ENCODE results near the gene SREK1IP1. TPM values are rescaled to one million over a fixed set of nuclear protein-coding genes. Genes with fewer than 3 reads are reported as not detected.

The SREK1IP1 gene
- total RNA-seq, 2 donors from 2014 or later = 8.5 to 12.1 TPM

DNA sequence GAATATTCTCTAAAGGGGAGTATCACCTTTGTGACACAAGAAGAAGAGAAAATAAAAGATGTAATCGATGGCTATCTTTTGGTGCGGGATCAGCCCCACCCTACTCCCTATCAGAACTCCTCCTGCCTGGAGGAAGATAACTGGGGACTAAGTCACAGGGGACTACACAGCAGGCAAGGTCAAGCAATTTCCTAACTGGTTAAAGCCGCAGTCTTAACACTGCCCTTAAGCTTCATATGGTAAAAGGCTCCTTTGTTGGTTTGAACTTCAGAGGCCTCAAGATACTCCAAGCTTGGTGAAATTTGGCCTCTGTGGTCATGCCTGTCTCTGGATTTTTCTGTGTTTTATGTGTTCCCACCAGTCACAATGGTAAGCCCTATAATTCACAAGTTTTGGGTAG, 79.5 kb downstream of the SREK1IP1 start:
- H3K27me3 ChIP-seq (replicated peaks; ENCODE audit: insufficient read depth) = no peaks in the 10 kb centered on the region
- no peak overlapping the region for H3K27ac ChIP-seq
- no peaks in the 10 kb centered on the region for H3K9me3 ChIP-seq
- no peak overlapping the region for H3K4me3 ChIP-seq
- no peaks in the 10 kb centered on the region for H3K36me3 ChIP-seq
- TF ChIP-seq, protein P1, sequence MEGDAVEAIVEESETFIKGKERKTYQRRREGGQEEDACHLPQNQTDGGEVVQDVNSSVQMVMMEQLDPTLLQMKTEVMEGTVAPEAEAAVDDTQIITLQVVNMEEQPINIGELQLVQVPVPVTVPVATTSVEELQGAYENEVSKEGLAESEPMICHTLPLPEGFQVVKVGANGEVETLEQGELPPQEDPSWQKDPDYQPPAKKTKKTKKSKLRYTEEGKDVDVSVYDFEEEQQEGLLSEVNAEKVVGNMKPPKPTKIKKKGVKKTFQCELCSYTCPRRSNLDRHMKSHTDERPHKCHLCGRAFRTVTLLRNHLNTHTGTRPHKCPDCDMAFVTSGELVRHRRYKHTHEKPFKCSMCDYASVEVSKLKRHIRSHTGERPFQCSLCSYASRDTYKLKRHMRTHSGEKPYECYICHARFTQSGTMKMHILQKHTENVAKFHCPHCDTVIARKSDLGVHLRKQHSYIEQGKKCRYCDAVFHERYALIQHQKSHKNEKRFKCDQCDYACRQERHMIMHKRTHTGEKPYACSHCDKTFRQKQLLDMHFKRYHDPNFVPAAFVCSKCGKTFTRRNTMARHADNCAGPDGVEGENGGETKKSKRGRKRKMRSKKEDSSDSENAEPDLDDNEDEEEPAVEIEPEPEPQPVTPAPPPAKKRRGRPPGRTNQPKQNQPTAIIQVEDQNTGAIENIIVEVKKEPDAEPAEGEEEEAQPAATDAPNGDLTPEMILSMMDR (IDR thresholded peaks at IDR 0.05) = no peak
- DNase-seq (ENCODE audit: low spot score) (no peak), ATAC-seq (ENCODE audit: insufficient number of reproducible peaks, low FRiP score, low read depth) (no peak)
- H3K4me1 ChIP-seq (ENCODE audit: control insufficient read depth in 1 of 2, low read depth in 2 of 2) = peaks cover 0 to 5% of the 10 kb centered on the region in 2 donors

DNA sequence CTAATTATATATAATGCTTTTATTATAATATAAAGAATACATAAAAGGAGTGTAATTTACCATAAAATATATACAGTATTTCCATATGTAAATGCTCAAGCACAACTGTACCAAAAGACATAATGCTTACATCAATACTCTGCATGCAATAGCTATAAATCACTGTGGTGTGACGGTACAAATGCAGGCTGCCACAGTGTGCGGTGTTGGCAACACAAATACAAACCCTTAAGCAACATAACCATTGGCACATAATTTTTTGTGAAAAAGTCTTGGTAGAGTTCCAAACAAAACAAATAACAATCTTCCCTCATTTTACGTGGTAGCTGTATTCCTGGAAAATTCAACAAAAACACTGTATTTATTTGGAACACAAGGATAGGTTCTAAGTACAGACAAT, 80.1 kb downstream of the SREK1IP1 start:
- no peaks in the 10 kb centered on the region for H3K36me3 ChIP-seq
- H3K27ac ChIP-seq = no peak overlapping the region
- no peak for ATAC-seq (ENCODE audit: insufficient number of reproducible peaks, low FRiP score, low read depth)
- H3K4me1 ChIP-seq (ENCODE audit: control insufficient read depth in 1 of 2, low read depth in 2 of 2) = peaks cover 0 to 5% of the 10 kb centered on the region in 2 donors
- no peaks in the 10 kb centered on the region for H3K27me3 ChIP-seq (replicated peaks; ENCODE audit: insufficient read depth)
- H3K9me3 ChIP-seq = no peaks in the 10 kb centered on the region
- no peak overlapping the region for H3K4me3 ChIP-seq
- DNase-seq (ENCODE audit: low spot score) = no peak
- TF ChIP-seq, protein P1 (IDR thresholded peaks at IDR 0.05) = no peak

DNA sequence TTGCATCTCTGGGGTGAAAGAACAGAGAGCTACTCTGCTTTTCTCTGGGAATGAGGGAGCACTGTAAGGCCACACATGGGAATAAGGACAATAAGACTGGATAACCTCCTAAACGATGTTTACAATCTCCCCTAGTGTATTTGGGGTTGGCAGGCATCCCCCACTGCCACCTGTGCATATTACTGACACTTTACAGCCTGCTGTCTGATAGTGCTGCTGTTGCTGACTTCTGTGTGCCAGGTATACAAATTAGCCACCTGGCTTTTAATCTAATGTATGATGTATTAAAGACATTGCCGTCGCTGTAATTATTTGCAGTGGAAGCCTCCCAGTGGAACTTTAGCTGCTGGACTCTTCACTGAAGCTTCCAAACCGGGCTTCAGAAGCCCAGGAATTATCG, 82.6 kb downstream of the SREK1IP1 start:
- Histone ChIP-seq H3K4me1 (ENCODE audit: control insufficient read depth in 1 of 2, low read depth in 2 of 2) (peaks cover 0 to 4% of the 10 kb centered on the region in 2 donors), H3K9me3 (no peaks in the 10 kb centered on the region), H3K4me3 (no peak overlapping the region), H3K27me3 (replicated peaks; ENCODE audit: insufficient read depth) (no peaks in the 10 kb centered on the region), H3K36me3 (no peaks in the 10 kb centered on the region), H3K27ac (no peak overlapping the region)
- ATAC-seq (ENCODE audit: insufficient number of reproducible peaks, low FRiP score, low read depth) (no peak), DNase-seq (ENCODE audit: low spot score) (no peak)
- TF ChIP-seq, protein P1 (IDR thresholded peaks at IDR 0.05) = no peak

GRCh38 chr5:64682608-64683007, 85.9 kb downstream of the SREK1IP1 start:
- H3K27ac ChIP-seq = no peak overlapping the region
- H3K4me3 ChIP-seq = no peak overlapping the region
- H3K27me3 ChIP-seq (replicated peaks; ENCODE audit: insufficient read depth) = no peaks in the 10 kb centered on the region
- no peaks in the 10 kb centered on the region for H3K36me3 ChIP-seq
- no peak for DNase-seq (ENCODE audit: low spot score)
- TF ChIP-seq, protein P1 (IDR thresholded peaks at IDR 0.05) = no peak
- H3K4me1 ChIP-seq (ENCODE audit: control insufficient read depth in 1 of 2, low read depth in 2 of 2) = no peaks in the 10 kb centered on the region
- no peaks in the 10 kb centered on the region for H3K9me3 ChIP-seq
- ATAC-seq (ENCODE audit: insufficient number of reproducible peaks, low FRiP score, low read depth) = no peak

DNA sequence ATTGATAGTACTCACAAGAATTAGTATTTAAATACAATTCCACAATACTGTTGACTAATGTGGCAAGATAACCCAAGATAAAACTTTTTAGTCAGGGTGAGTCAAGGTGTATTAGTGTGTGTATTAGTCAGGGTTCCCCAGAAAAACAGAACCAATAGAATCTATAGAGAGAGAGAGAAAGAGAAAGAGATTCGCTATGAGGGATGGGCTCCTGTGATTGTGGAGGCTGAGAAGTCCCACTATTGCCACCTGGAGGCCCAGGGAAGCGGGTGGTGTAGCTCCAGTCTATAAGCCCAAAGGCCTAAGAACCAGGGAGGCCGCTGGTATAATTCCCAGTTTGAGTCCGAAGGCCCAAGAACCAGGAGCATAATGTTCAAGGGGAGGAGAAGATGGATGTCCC, 88.2 kb downstream of the SREK1IP1 start:
- Histone ChIP-seq H3K4me3 (no peak overlapping the region), H3K27me3 (replicated peaks; ENCODE audit: insufficient read depth) (no peaks in the 10 kb centered on the region), H3K36me3 (no peaks in the 10 kb centered on the region), H3K9me3 (no peaks in the 10 kb centered on the region), H3K4me1 (ENCODE audit: control insufficient read depth in 1 of 2, low read depth in 2 of 2) (no peaks in the 10 kb centered on the region), H3K27ac (no peak overlapping the region)
- DNase-seq (ENCODE audit: low spot score) (no peak), ATAC-seq (ENCODE audit: insufficient number of reproducible peaks, low FRiP score, low read depth) (no peak)
- TF ChIP-seq, protein P1 (IDR thresholded peaks at IDR 0.05) = no peak
